Spleen (tissue), 11 donors: ENCODE results near the gene PAXX. TPM values are rescaled to one million over a fixed set of nuclear protein-coding genes. Genes with fewer than 3 reads are reported as not detected.

Source experiments
- DNase-seq: peaks from one replicate; pipeline ENCODE4 v3.0.0-alpha.2; 2020
- H3K27ac ChIP-seq, 8 donors: fragments of 200-600 bp; sonication (generic) in 7 of 8; 1 replicate in 4 of 8; 2 replicates in 4 of 8; pipeline versions ENCODE4 v1.5.0 to v1.8.0; 2016 to 2021; ENCODE audit warnings: inconsistent platforms in 4 of 8, mild to moderate bottlenecking in 4 of 8, moderate library complexity in 1 of 8
- H3K27me3 ChIP-seq, 7 donors: fragments of 200-600 bp; sonication (generic) in 6 of 7; replicated peaks in 1 of 7; 1 replicate in 4 of 7; 2 replicates in 3 of 7; pipeline versions ENCODE4 v1.5.0 to v1.8.0; 2016 to 2021; ENCODE audit warnings: inconsistent platforms in 3 of 7, mild to moderate bottlenecking in 1 of 7
- H3K36me3 ChIP-seq, 6 donors: fragments of 200-600 bp; sonication (generic) in 5 of 6; 1 replicate in 4 of 6; 2 replicates in 2 of 6; pipeline versions ENCODE4 v1.5.0 to v1.8.0; 2016 to 2021; ENCODE audit warnings: inconsistent platforms in 2 of 6
- H3K4me1 ChIP-seq, 6 donors: fragments of 200-600 bp; sonication (generic) in 5 of 6; 1 replicate in 3 of 6; 2 replicates in 3 of 6; pipeline versions ENCODE4 v1.5.0 to v1.8.0; 2016 to 2021; ENCODE audit warnings: inconsistent platforms in 3 of 6
- H3K4me3 ChIP-seq, 8 donors: fragments of 200-600 bp; sonication (generic) in 7 of 8; 1 replicate in 4 of 8; 2 replicates in 4 of 8; pipeline versions ENCODE4 v1.5.0 to v1.8.0; 2016 to 2021; ENCODE audit warnings: inconsistent platforms in 4 of 8, mild to moderate bottlenecking in 4 of 8, moderate library complexity in 2 of 8
- H3K9me3 ChIP-seq, 8 donors: fragments of 200-600 bp; sonication (generic) in 7 of 8; 1 replicate in 4 of 8; 2 replicates in 4 of 8; pipeline versions ENCODE4 v1.5.0 to v1.8.0; 2016 to 2021; ENCODE audit warnings: inconsistent platforms in 4 of 8
- CTCF ChIP-seq, 11 experiments: fragments of 200-600 bp in 7 of 11; fragments of 450-650 bp in 4 of 11; sonication (generic) in 4 of 11; IDR thresholded peaks in 8 of 11; conservative IDR thresholded peaks in 3 of 11; 1 replicate in 7 of 11; 2 replicates in 4 of 11; pipeline versions ENCODE4 v1.4.0 to v1.8.0; 2016 to 2021; ENCODE audit warnings: antibody characterized with exemption in 11 of 11, inconsistent platforms in 4 of 11, mild to moderate bottlenecking in 1 of 11
- POLR2A ChIP-seq, 3 donors: fragments of 450-650 bp; IDR thresholded peaks; one replicate each; pipeline ENCODE4 v1.5.1; 2017; ENCODE audit warnings: antibody characterized with exemption in 3 of 3, mild to moderate bottlenecking in 1 of 3
- POLR2AphosphoS5 ChIP-seq, 3 donors: sonication (generic); formaldehyde crosslinking; IDR thresholded peaks; one replicate each; pipeline ENCODE4 v1.5.1; 2017; ENCODE audit warnings: antibody characterized with exemption in 3 of 3
- WGBS, 5 donors: extraction: QIAGEN DNeasy Blood & Tissue Kit in 3 of 5; methylation state at CpG; one replicate each; pipeline versions ENCODE4 v1.1.5 to v1.1.7; 2013 to 2018; 5-methylcytosine and 5-hydroxymethylcytosine counted together
- intact Hi-C: fragments of 100-400 bp; cut with DNase I; formaldehyde crosslinking; loops from one replicate; pipeline ENCODE4 v1.15.0; 2023; ENCODE audit warnings: low total_unique reads
- polyA plus RNA-seq, 3 donors: library from polyadenylated mRNA; stranded (reverse); fragments of 200-250 nt; gene quantifications; one replicate each; pipeline ENCODE4 v1.2.1, GENCODE V29; 2013
- total RNA-seq, 7 donors: library from RNA; depleted of rRNA in 3 of 7; stranded (reverse); fragments of >200 nt in 3 of 7; fragmentation: NEBNext Ultra II Directional in 4 of 7; extraction: Animal tissue kit (Norgen Biotek cat#: 25700) in 4 of 7; gene quantifications; one replicate each; pipeline versions ENCODE4 v1.1.0 to v1.2.1, GENCODE V29; 2016 to 2021
- donor health status: healthy with polysubstance abuse.
- donor health status: DM: no; HTN: no; CAD: no; lungs with moderate emphysema.
- donor health status: DM: no; HTN: no; CAD: no.
- donor health status: Bipolar disorder and iron deficiency.
- donor health status: healthy.
- donor health status: DM: no; HTN: no; CAD: no.
- donor health status: DM: yes; HTN: yes; CAD: no.

Gene PAXX
- total and polyA plus RNA-seq, 10 donors = 51.3 to 264 (median 66.2) TPM

- Histone ChIP-seq H3K4me3 (no peak overlapping the region), H3K27ac (no peak overlapping the region), H3K9me3 (no peaks in the 10 kb centered on the region), H3K4me1 (peaks cover 0 to 46% (median 20%) of the 10 kb centered on the region in 6 donors), H3K36me3 (no peaks in the 10 kb centered on the region), H3K27me3 (no peaks in the 10 kb centered on the region)
- WGBS, 5 donors = 92 to 97% (median 95%) methylated on average over 4 of the region's 4 CpGs
- intact Hi-C loops = no loop called here
- DNase-seq = no peak
- TF ChIP-seq POLR2A (IDR thresholded peaks at IDR 0.05) = no peak
- no peak for TF ChIP-seq POLR2AphosphoS5 (IDR thresholded peaks at IDR 0.05)
- TF ChIP-seq CTCF (IDR thresholded peaks at IDR 0.05 in 8 of 11, conservative IDR thresholded peaks at IDR 0.05 in 3 of 11) = no peak
Observed at GRCh38 chr9:136956604-136957003, 35.6 kb upstream of the PAXX start.

- H3K4me3 ChIP-seq = no peak overlapping the region
- no peak overlapping the region for H3K27ac ChIP-seq
- WGBS, 5 donors = 81 to 100% (median 91%) methylated on average over 1 of the region's 1 CpG
- no peaks in the 10 kb centered on the region for H3K9me3 ChIP-seq
- TF ChIP-seq POLR2A (IDR thresholded peaks at IDR 0.05) (no peak), POLR2AphosphoS5 (IDR thresholded peaks at IDR 0.05) (no peak), CTCF (IDR thresholded peaks at IDR 0.05 in 8 of 11, conservative IDR thresholded peaks at IDR 0.05 in 3 of 11) (no peak)
- intact Hi-C loops = no loop called here
- peaks cover 0 to 46% (median 22%) of the 10 kb centered on the region in 6 donors for H3K4me1 ChIP-seq
- no peak for DNase-seq
- H3K36me3 ChIP-seq = no peaks in the 10 kb centered on the region
- H3K27me3 ChIP-seq = no peaks in the 10 kb centered on the region
Observed at GRCh38 chr9:136957461-136957860, 34.8 kb upstream of the PAXX start.

DNA sequence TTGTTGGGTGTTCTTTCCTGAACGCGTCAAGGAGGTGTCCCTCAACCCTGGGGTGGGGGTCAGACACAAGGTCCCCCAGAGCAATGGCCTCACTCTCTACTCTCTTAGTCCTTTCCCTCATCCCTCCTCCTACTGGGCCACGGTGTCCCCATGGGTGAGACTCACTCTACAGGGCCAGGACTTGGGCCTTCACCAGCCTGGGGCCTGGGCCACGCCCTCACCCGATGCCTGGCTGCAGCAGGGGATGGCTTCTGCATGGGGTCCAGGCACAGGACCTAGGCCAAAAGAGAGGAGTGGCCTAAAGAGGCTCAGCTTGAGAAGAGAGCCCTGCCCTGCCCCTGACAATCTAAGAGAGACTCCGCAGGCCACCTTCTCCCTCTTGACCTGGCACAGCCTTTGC lies 34.3 kb upstream of the PAXX start:
- Histone ChIP-seq H3K36me3 (no peaks in the 10 kb centered on the region), H3K4me3 (no peak overlapping the region), H3K27me3 (no peaks in the 10 kb centered on the region), H3K9me3 (no peaks in the 10 kb centered on the region), H3K27ac (no peak overlapping the region), H3K4me1 (peaks cover 0 to 47% (median 21%) of the 10 kb centered on the region in 6 donors)
- 91 to 95% (median 91%) methylated on average over 6 of the region's 6 CpGs for WGBS, 5 donors
- intact Hi-C loops = no loop called here
- DNase-seq = no peak
- TF ChIP-seq POLR2A (IDR thresholded peaks at IDR 0.05) (no peak), POLR2AphosphoS5 (IDR thresholded peaks at IDR 0.05) (no peak), CTCF (IDR thresholded peaks at IDR 0.05 in 8 of 11, conservative IDR thresholded peaks at IDR 0.05 in 3 of 11) (no peak)

DNA sequence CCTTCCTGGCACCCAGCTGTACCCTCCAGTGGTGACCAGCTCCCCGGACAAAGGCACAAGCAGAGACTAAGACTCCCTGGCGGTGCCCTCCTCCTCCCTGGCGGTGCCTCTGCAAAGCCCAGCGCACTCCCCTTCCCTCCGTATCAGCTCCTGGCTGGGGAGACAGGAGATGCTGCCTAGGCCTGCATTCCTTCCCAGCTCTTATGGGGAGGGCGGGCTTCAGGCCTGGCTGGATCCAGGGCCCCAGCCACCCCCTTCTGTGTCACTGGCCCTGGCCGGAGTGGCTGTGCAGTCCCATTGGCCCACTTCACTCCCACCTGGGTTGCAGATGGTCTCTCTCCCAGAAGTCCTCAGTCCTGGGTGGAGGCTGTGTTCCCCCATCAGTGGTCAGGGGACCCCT lies 33.7 kb upstream of the PAXX start:
- Histone ChIP-seq H3K9me3 (no peaks in the 10 kb centered on the region), H3K4me1 (peaks cover 0 to 50% (median 21%) of the 10 kb centered on the region in 6 donors), H3K4me3 (no peak overlapping the region), H3K36me3 (no peaks in the 10 kb centered on the region), H3K27ac (peak overlapping the region in 4 of 8 donors; percentile 67 to 80 (median 75)), H3K27me3 (no peaks in the 10 kb centered on the region)
- intact Hi-C loops = no loop called here
- no peak for DNase-seq
- WGBS, 5 donors = 88 to 97% (median 95%) methylated on average over 7 of the region's 7 CpGs
- TF ChIP-seq POLR2AphosphoS5 (IDR thresholded peaks at IDR 0.05) (no peak), POLR2A (IDR thresholded peaks at IDR 0.05) (no peak), CTCF (IDR thresholded peaks at IDR 0.05 in 8 of 11, conservative IDR thresholded peaks at IDR 0.05 in 3 of 11) (no peak)
